Peyer's patch (tissue), 4 donors: ENCODE measurements around the gene DAAM1.

ENCODE experiments used
- CTCF ChIP-seq, 6 experiments: fragments of 450-650 bp in 4 of 6; fragments of 200-600 bp in 2 of 6; sonication (generic) in 1 of 6; IDR thresholded peaks; one replicate each; pipeline ENCODE4 v1.5.1; 2017 to 2019; ENCODE audit warnings: antibody characterized with exemption in 6 of 6, mild to moderate bottlenecking in 3 of 6, moderate library complexity in 1 of 6
- POLR2A ChIP-seq, 2 donors: fragments of 450-650 bp; IDR thresholded peaks; one replicate each; pipeline ENCODE4 v1.5.1; 2017; ENCODE audit warnings: antibody characterized with exemption in 2 of 2, mild to moderate bottlenecking in 2 of 2, moderate library complexity in 2 of 2

- TF ChIP-seq CTCF (IDR thresholded peaks at IDR 0.05) (no peak), POLR2A (IDR thresholded peaks at IDR 0.05) (no peak)
Measured at GRCh38 chr14:59204305-59204704, 15.8 kb downstream of the DAAM1 start.
